K562 (cell line): Measurements from ENCODE around the gene CELA3A. TPM values are rescaled to one million over a fixed set of nuclear protein-coding genes. Genes with fewer than 3 reads are reported as not detected.

Source experiments
- BMI1 ChIP-seq: fragments of 150-350 bp; IDR thresholded peaks from 2 replicates; pipeline ENCODE4 v1.6.1; 2014; ENCODE audit warnings: low read length
- BRF2 ChIP-seq: IDR thresholded peaks from 3 replicates; pipeline ENCODE4 v1.6.1; 2011; ENCODE audit warnings: borderline replicate concordance, mild to moderate bottlenecking; ENCODE audit not compliant: insufficient read length, insufficient read depth
- CCNT2 ChIP-seq: IDR thresholded peaks from 2 replicates; pipeline ENCODE4 v1.6.1; 2011; ENCODE audit warnings: borderline replicate concordance, low read depth, mild to moderate bottlenecking, moderate library complexity, mixed read lengths, low read length; ENCODE audit not compliant: insufficient read length; ENCODE audit errors: extremely low read depth
- CHD1 ChIP-seq: fragments of 200-600 bp; sonication (generic); IDR thresholded peaks from one replicate; pipeline ENCODE4 v1.6.1; 2012; ENCODE audit warnings: mild to moderate bottlenecking, moderate library complexity, low read length, inconsistent platforms
- FOXA1 ChIP-seq: fragments of 450-650 bp; IDR thresholded peaks from 2 replicates; pipeline ENCODE4 v1.6.1; 2016; ENCODE audit warnings: mild to moderate bottlenecking, borderline replicate concordance
- FOXK2 ChIP-seq, 2 experiments: fragments of 450-650 bp; IDR thresholded peaks in 1 of 2; conservative IDR thresholded peaks in 1 of 2; 2 replicates each; pipeline ENCODE4 v1.6.1; 2016; ENCODE audit warnings: low read depth in 2 of 2, mild to moderate bottlenecking in 1 of 2
- GABPB1 ChIP-seq: sonication (generic); formaldehyde crosslinking; IDR thresholded peaks from 2 replicates; pipeline ENCODE4 v1.8.0; 2022; ENCODE audit warnings: mild to moderate bottlenecking, missing genetic modification reagents
- HDAC2 ChIP-seq: fragments of 450-650 bp; IDR thresholded peaks from 2 replicates; pipeline ENCODE4 v1.6.1; 2016; ENCODE audit warnings: mild to moderate bottlenecking
- HDAC8 ChIP-seq: fragments of 450-650 bp; IDR thresholded peaks from 2 replicates; pipeline ENCODE4 v1.6.1; 2016; ENCODE audit warnings: mild to moderate bottlenecking, missing genetic modification characterization, moderate library complexity, missing compliant biosample characterization
- ILF3 ChIP-seq: fragments of 450-650 bp; IDR thresholded peaks from 2 replicates; pipeline ENCODE4 v1.6.1; 2018; ENCODE audit warnings: antibody characterized with exemption, mild to moderate bottlenecking, moderate library complexity, borderline replicate concordance
- NRF1 ChIP-seq, 2 experiments: fragments of 450-650 bp; IDR thresholded peaks in 1 of 2; conservative IDR thresholded peaks in 1 of 2; 2 replicates each; pipeline ENCODE4 v1.6.1; 2014; ENCODE audit warnings: mild to moderate bottlenecking in 2 of 2
- OTX1 ChIP-seq: fragments of 450-650 bp; formaldehyde crosslinking; IDR thresholded peaks from 2 replicates; pipeline ENCODE4 v1.4.0; 2022; ENCODE audit warnings: mild to moderate bottlenecking
- PHB2 ChIP-seq: fragments of 450-650 bp; IDR thresholded peaks from 2 replicates; pipeline ENCODE4 v1.6.1; 2017; ENCODE audit warnings: low read depth
- PTBP1 ChIP-seq: fragments of 200-400 bp; formaldehyde crosslinking; IDR thresholded peaks from 2 replicates; pipeline ENCODE4 v1.6.1; 2017; ENCODE audit warnings: low read depth, low read length
- RBBP5 ChIP-seq: fragments of 200-600 bp; sonication (generic); IDR thresholded peaks from 2 replicates; pipeline ENCODE4 v1.6.1; 2012; ENCODE audit warnings: borderline replicate concordance, mild to moderate bottlenecking, low read length, control low read depth, inconsistent platforms; ENCODE audit not compliant: insufficient read depth, poor library complexity, severe bottlenecking
- ZNF143 ChIP-seq: sonication (generic); formaldehyde crosslinking; IDR thresholded peaks from 2 replicates; pipeline ENCODE4 v1.9.0; 2022; ENCODE audit warnings: mild to moderate bottlenecking, missing genetic modification reagents
- ZNF174 ChIP-seq: fragments of 250-450 bp; sonication (Bioruptor Pico); IDR thresholded peaks from 2 replicates; pipeline ENCODE4 v1.4.0; 2020; ENCODE audit warnings: mild to moderate bottlenecking
- ZNF507 ChIP-seq: conservative IDR thresholded peaks from 2 replicates; pipeline ENCODE4 v1.6.1; 2017; ENCODE audit warnings: missing genetic modification characterization, missing compliant biosample characterization
- polyA plus RNA-seq, 8 experiments: library from polyadenylated mRNA; depleted of rRNA in 4 of 8; stranded (reverse) in 5 of 8; unstranded in 3 of 8; fragments of >200 nt; fragmentation: Nextera tagmentation in 2 of 8; fragmentation: Illumina TruSeq in 1 of 8; extraction: Ambion mirVana in 2 of 8; extraction: Trizol in 1 of 8; gene quantifications; 2 replicates each; pipeline versions ENCODE4 v1.2.1 to v1.2.3, GENCODE V29; 2011 to 2014; ENCODE audit warnings: inconsistent platforms in 1 of 8, missing spikeins in 1 of 8
- total RNA-seq, 7 experiments: library from RNA; depleted of rRNA in 6 of 7; stranded (reverse); fragments of >200 nt in 6 of 7; fragmentation: Illumina TruSeq in 2 of 7; extraction: Trizol in 2 of 7; gene quantifications; 2 replicates each; pipeline versions ENCODE4 v1.2.1 to v1.2.3, GENCODE V29; 2011 to 2021; ENCODE audit warnings: low replicate concordance in 1 of 7

Gene CELA3A
- total and polyA plus RNA-seq, 9 of the 15 experiments (the other 6 are each of a cell fraction or from before 2014, with no cell fraction given): 5.4 TPM; not detected in 8

GRCh38 chr1:22053017-22053860, 51.8 kb downstream of the CELA3A start (continued):
- TF ChIP-seq CCNT2 (peak; percentile 77), ZNF143 (CRISPR knock-in tag) (0 out of 2 replicates have a peak, but pooled peaks have one; percentile 14), ZNF174 (CRISPR knock-in tag) (no peak), OTX1 (peak; percentile 58; the same call in 1 of the 2 replicates), BMI1 (no peak), PTBP1 (no peak), FOXA1 (no peak), PHB2 (peak; percentile 43; the same call in 1 of the 2 replicates), ZNF507 (tag) (no peak), CHD1 (peak; percentile 64), ILF3 (0 out of 2 replicates have a peak, but pooled peaks have one; percentile 70), FOXK2 (conservative IDR thresholded peaks at IDR 0.05 in 1 of 2, IDR thresholded peaks at IDR 0.05 in 1 of 2; ENCODE audit: low read depth in 2 of 2) (peak; percentile 28 to 51), BRF2 (no peak), RBBP5 (peak; percentile 58), HDAC2 (no peak; the same call in 1 of the 2 replicates), HDAC8 (no peak; the same call in 1 of the 2 replicates), NRF1 (conservative IDR thresholded peaks at IDR 0.05 in 1 of 2, IDR thresholded peaks at IDR 0.05 in 1 of 2) (peak; percentile 16 to 52; a peak in 3 of 4 replicates), GABPB1 (peak; percentile 46)
